Uterus (tissue), 2 donors: ENCODE data around the gene SH3BP5.

Experiments used
- CTCF ChIP-seq, 4 experiments: fragments of 200-600 bp in 2 of 4; fragments of 450-650 bp in 2 of 4; sonication (generic) in 2 of 4; IDR thresholded peaks; one replicate each; pipeline ENCODE4 v1.5.1; 2016 to 2019; ENCODE audit warnings: antibody characterized with exemption in 4 of 4, mild to moderate bottlenecking in 2 of 4, moderate library complexity in 1 of 4
- POLR2A ChIP-seq, 2 donors: fragments of 450-650 bp; IDR thresholded peaks; one replicate each; pipeline ENCODE4 v1.6.1; 2016; ENCODE audit warnings: antibody characterized with exemption in 2 of 2, mild to moderate bottlenecking in 1 of 2, moderate library complexity in 1 of 2

DNA sequence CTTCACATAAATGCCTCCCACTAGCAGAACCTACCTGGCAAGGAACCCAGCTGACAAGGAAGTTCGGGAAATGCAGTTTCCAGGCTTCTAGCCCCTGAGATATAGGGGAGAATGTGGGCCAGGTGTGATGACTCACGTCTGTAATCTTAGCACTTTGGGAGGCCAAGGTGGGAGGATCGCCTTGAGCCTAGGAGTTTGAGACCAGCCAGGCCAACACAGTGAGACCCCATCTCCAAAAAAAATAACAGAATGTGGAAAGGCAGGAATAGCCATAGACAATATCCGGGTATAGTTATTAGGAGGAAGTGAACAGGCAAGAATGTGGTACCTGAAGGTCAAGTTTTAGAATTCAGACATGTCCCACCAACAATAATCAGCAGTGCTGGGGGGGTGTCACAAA is 40.5 kb upstream of the SH3BP5 start:
- no peak for TF ChIP-seq POLR2A (IDR thresholded peaks at IDR 0.05)
- no peak for TF ChIP-seq CTCF (IDR thresholded peaks at IDR 0.05)
